ENCODE measurements around the gene MYO1B. TPM values are rescaled to one million over a fixed set of nuclear protein-coding genes. Genes with fewer than 3 reads are reported as not detected.

The MYO1B gene
- total and polyA plus RNA-seq, 2 of the 4 experiments (the other 2 are of a cell fraction): 57.2 to 116 TPM

DNA sequence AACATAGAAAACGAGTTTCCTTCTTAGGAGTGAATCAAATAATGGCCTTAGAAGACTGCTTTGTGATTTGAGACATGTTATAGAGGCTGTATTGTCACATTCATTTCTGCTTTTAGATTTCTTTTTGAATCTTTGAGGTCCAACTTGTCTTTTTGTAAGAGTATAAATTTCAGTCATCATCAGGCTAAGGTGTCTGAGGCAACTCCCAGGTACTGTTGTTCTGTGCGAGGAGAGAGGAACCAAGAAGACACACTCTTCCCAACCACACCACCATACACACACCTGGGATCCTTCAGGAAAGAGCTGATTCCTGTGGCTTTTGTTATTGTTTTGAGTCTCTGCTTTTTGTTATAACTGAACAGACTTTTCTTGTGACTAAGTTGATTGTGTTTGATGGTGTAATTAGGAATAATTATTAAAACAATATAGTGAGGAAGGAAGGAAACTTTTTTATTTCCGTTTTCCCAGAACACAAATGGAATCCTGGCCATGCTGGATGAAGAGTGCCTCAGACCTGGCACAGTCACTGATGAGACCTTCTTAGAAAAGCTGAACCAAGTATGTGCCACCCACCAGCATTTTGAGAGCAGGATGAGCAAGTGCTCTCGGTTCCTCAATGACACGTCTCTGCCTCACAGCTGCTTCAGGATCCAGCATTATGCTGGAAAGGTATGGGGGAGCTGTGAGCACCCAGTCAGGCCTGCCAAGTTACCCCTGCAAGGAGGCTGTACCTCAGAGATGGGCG lies 140.4 kb downstream of the MYO1B start (continued):
- no peak for TF ChIP-seq MAFK (IDR thresholded peaks at IDR 0.05; ENCODE audit: low read depth, low read length)

DNA sequence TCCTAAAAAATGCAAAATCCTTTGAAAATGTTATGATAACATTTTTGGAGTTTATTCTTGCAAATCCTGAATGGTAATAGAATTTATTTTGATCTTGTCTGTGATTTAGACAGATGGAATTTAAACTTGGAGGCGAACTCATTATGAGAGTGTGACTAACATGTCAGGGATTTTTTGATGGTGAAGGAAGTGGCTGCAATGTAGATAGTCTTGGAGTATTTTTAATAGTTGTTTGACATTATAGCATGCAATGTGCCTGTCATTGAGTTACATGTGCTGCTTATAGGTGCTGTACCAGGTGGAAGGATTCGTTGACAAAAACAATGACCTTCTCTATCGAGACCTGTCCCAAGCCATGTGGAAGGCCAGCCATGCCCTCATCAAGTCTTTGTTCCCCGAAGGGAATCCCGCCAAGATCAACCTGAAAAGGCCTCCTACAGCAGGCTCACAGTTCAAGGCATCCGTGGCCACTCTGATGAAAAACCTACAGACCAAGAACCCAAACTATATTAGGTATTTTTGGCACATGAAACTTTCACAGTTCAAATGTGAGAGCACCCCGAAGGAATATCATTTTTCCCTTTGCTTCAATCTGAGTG lies 141.8 kb downstream of the MYO1B start:
- peak overlapping the region; percentile 94 for H2BK120ac ChIP-seq (ENCODE audit: low read depth, low read length)
- H3K14ac ChIP-seq (replicated peaks; ENCODE audit: low read depth, low read length): peak overlapping the region; percentile 76
- H3K79me1 ChIP-seq (ENCODE audit: low read depth in 1 of 2, low read length in 2 of 2): peaks cover 13 to 34% of the 10 kb centered on the region in 2 experiments; a peak in 3 of 4 replicates
- no peak overlapping the region for H3K9ac ChIP-seq (ENCODE audit: low read depth, low read length)
- ChIA-PET CTCF (interaction anchor here (1.0 kb wide), 1 partner anchor 14 kb away, joined by 4 read pairs; no protein-coding TSS in a partner anchor), POLR2A (ENCODE audit: unreplicated experiment) (no interaction called here)
- intact Hi-C loops (cut with micrococcal nuclease) (no loop called here), dilution Hi-C loops (cut with HindIII; ENCODE audit: low sequenced_read_pairs, unreplicated experiment) (no loop called here), in situ Hi-C loops (cut with MboI; ENCODE audit: low sequenced_read_pairs) (no loop called here)
- H4K91ac ChIP-seq (ENCODE audit: insufficient read depth, low read depth, low read length): peak overlapping the region; percentile 93
- TF ChIP-seq MAZ (IDR thresholded peaks at IDR 0.05; ENCODE audit: borderline replicate concordance, low read depth, low read length) (no peak), MXI1 (IDR thresholded peaks at IDR 0.05; ENCODE audit: borderline replicate concordance, low read depth, low read length) (peak; percentile 85)
- H2AK5ac ChIP-seq (ENCODE audit: low read depth, low read length): peak overlapping the region; percentile 80
- peak overlapping the region; percentile 92 for H3K27ac ChIP-seq (ENCODE audit: insufficient read depth, low read length)
- peak overlapping the region; percentile 86 for H3K23ac ChIP-seq (ENCODE audit: low read depth, low read length)
- no peaks in the 10 kb centered on the region for H4K20me1 ChIP-seq (ENCODE audit: insufficient read depth, low read length)
- peaks cover 24% of the 10 kb centered on the region for H3K4me1 ChIP-seq (ENCODE audit: control insufficient read depth, insufficient read depth, low read length)
- H3K36me3 ChIP-seq (ENCODE audit: control insufficient read depth, insufficient read depth, low read length): peaks cover 39% of the 10 kb centered on the region
- H3K4me3 ChIP-seq (ENCODE audit: insufficient read depth, low read depth, low read length): no peak overlapping the region
- WGBS, 2 experiments (ENCODE audit: extremely low coverage in 2 of 2, insufficient read length in 1 of 2): 80% methylated on average over 3 of the region's 7 CpGs; no CpG with 5 or more reads in 1 of the 2 experiments
- H2BK5ac ChIP-seq (ENCODE audit: low read depth, low read length, poor library complexity, severe bottlenecking): peak overlapping the region; percentile 85
- peak overlapping the region; percentile 92 for H3K4ac ChIP-seq (ENCODE audit: low read depth, low read length)
- no peak overlapping the region for H2AFZ ChIP-seq (replicated peaks; ENCODE audit: low read length, poor library complexity)
- peak overlapping the region; percentile 15 for H2AK9ac ChIP-seq (replicated peaks; ENCODE audit: low read depth, low read length, poor library complexity)
- H3K9me3 ChIP-seq (ENCODE audit: control insufficient read depth, insufficient read depth, low read length): no peaks in the 10 kb centered on the region
- ATAC-seq (ENCODE audit: low read depth) (peak; percentile 74), DNase-seq (peak; percentile 89)
- peak overlapping the region; percentile 28; the same call in 1 of the 2 replicates for H3K56ac ChIP-seq (ENCODE audit: extremely low read depth, insufficient read depth, low read length)
- peak overlapping the region; percentile 90 for H2BK20ac ChIP-seq (ENCODE audit: low read depth, low read length)
- H4K5ac ChIP-seq (ENCODE audit: low read depth, low read length): peak overlapping the region; percentile 75
- peak overlapping the region; percentile 10 to 85 for H4K8ac ChIP-seq (ENCODE audit: low read depth in 2 of 2, low read length in 2 of 2)
- peaks cover 23% of the 10 kb centered on the region for H3K9me1 ChIP-seq (ENCODE audit: insufficient read depth, low read length)
- peak overlapping the region; percentile 92 for H3K18ac ChIP-seq (ENCODE audit: low read depth, low read length)
- no TSS peak for BruUV-seq (replicated peaks)
- H3K27me3 ChIP-seq (ENCODE audit: control insufficient read depth, insufficient read depth, low read length): no peaks in the 10 kb centered on the region
- H3K4me2 ChIP-seq (ENCODE audit: low read depth, low read length): peak overlapping the region; percentile 43; the same call in 1 of the 2 replicates
- peak overlapping the region; percentile 37; the same call in 1 of the 3 replicates for H2BK15ac ChIP-seq (ENCODE audit: low read depth, low read length)

Data from IMR-90 (cell line).